H1 (cell line): ENCODE measurements around the gene AP1S1. TPM values are rescaled to one million over a fixed set of nuclear protein-coding genes. Genes with fewer than 3 reads are reported as not detected.

Experiments
- CTCF ChIA-PET: fragments of 300-600 bp; sonication (Branson Sonifier 250); formaldehyde crosslinking; loops from one replicate; lab custom pipeline; 2021; ENCODE audit not compliant: partially characterized antibody; lab: Charles Lee
- POLR2A ChIA-PET: fragments of 300-600 bp; sonication (Branson Sonifier 250); formaldehyde crosslinking; loops from one replicate; lab custom pipeline; 2021; ENCODE audit warnings: inconsistent platforms; ENCODE audit not compliant: partially characterized antibody; lab: Charles Lee
- DNase-seq, 2 experiments: peaks; one replicate each; pipeline versions ENCODE4 v3.0.0 to v3.0.0-alpha.2; 2010 to 2022; ENCODE audit warnings: low spot score in 2 of 2, low read depth in 1 of 2, mixed read lengths in 1 of 2
- FAIRE-seq: peaks from 2 replicates; lab custom pipeline; 2011; peaks lifted over from hg19 to GRCh38; lab: Jason Lieb, UNC
- H2AFZ ChIP-seq: 2 replicates; pipeline ENCODE4 v1.8.1; 2012; ENCODE audit warnings: low read length, inconsistent platforms
- H2AK5ac ChIP-seq: 2 replicates; pipeline ENCODE4 v1.6.1; 2013; ENCODE audit warnings: low read depth, low read length
- H2BK120ac ChIP-seq: replicated peaks from 2 replicates; pipeline ENCODE3; 2013; ENCODE audit warnings: low read depth, low read length, inconsistent platforms
- H2BK12ac ChIP-seq: 2 replicates; pipeline ENCODE4 v1.6.1; 2013; ENCODE audit warnings: low read depth, low read length
- H2BK15ac ChIP-seq: 2 replicates; pipeline ENCODE4 v1.6.1; 2013; ENCODE audit warnings: low read length
- H2BK20ac ChIP-seq: 2 replicates; pipeline ENCODE4 v1.6.1; 2013; ENCODE audit warnings: low read length
- H2BK5ac ChIP-seq: 2 replicates; pipeline ENCODE4 v1.6.1; 2013; ENCODE audit warnings: low read depth, low read length
- H3K14ac ChIP-seq: 2 replicates; pipeline ENCODE4 v1.6.1; 2013; ENCODE audit warnings: inconsistent platforms; ENCODE audit not compliant: insufficient read length
- H3K18ac ChIP-seq: 2 replicates; pipeline ENCODE4 v1.6.1; 2013; ENCODE audit warnings: low read length; ENCODE audit errors: extremely low read depth
- H3K23ac ChIP-seq: 2 replicates; pipeline ENCODE4 v1.6.1; 2013; ENCODE audit warnings: inconsistent platforms; ENCODE audit not compliant: insufficient read length
- H3K23me2 ChIP-seq: 2 replicates; pipeline ENCODE4 v1.6.1; 2013; ENCODE audit warnings: low read depth, low read length
- H3K27ac ChIP-seq: 2 replicates; pipeline ENCODE4 v1.6.1; 2011; ENCODE audit warnings: low read depth, low read length, inconsistent platforms
- H3K27me3 ChIP-seq, 4 experiments: replicated peaks in 1 of 4; 1 replicate in 1 of 4; 2 replicates in 3 of 4; pipeline versions ENCODE4 v1.6.1 to v1.8.1; 2011 to 2013; ENCODE audit warnings: low read length in 3 of 4, mild to moderate bottlenecking in 3 of 4, inconsistent platforms in 2 of 4, mixed read lengths in 2 of 4, moderate library complexity in 1 of 4; ENCODE audit not compliant: control insufficient read depth in 3 of 4, insufficient read depth in 3 of 4; ENCODE audit errors: extremely low read depth in 1 of 4
- H3K36me3 ChIP-seq, 4 experiments: 2 replicates each; pipeline versions ENCODE4 v1.6.1 to v1.8.1; 2011 to 2013; ENCODE audit warnings: mild to moderate bottlenecking in 4 of 4, low read length in 3 of 4, moderate library complexity in 2 of 4, control low read depth in 1 of 4, inconsistent platforms in 1 of 4; ENCODE audit not compliant: insufficient read depth in 4 of 4, control insufficient read depth in 2 of 4
- H3K4ac ChIP-seq: replicated peaks from 2 replicates; pipeline ENCODE3; 2013; ENCODE audit warnings: low read length, low read depth, mixed read lengths, inconsistent platforms; ENCODE audit not compliant: insufficient read length
- H3K4me1 ChIP-seq, 4 experiments: replicated peaks in 1 of 4; 1 replicate in 1 of 4; 2 replicates in 3 of 4; pipeline versions ENCODE4 v1.6.1 to v1.8.1; 2011 to 2013; ENCODE audit warnings: low read length in 3 of 4, inconsistent platforms in 2 of 4, mixed read lengths in 1 of 4; ENCODE audit not compliant: insufficient read depth in 4 of 4, control insufficient read depth in 3 of 4
- H3K4me2 ChIP-seq, 2 experiments: 2 replicates each; pipeline versions ENCODE4 v1.6.1 to v1.8.1; 2011 to 2013; ENCODE audit warnings: low read depth in 2 of 2, low read length in 2 of 2, control low read depth in 1 of 2, inconsistent platforms in 1 of 2, mild to moderate bottlenecking in 1 of 2; ENCODE audit not compliant: insufficient read depth in 1 of 2
- H3K4me3 ChIP-seq, 4 experiments: fragments of 200-600, 300-600 bp in 1 of 4; sonication (generic), shearing (Covaris generic), sonication (Bioruptor Twin) in 1 of 4; 2 replicates each; pipeline versions ENCODE4 v1.5.1 to v1.8.1; 2011 to 2016; ENCODE audit warnings: low read length in 4 of 4, low read depth in 3 of 4, control low read depth in 2 of 4, inconsistent platforms in 2 of 4, mild to moderate bottlenecking in 2 of 4, mixed read lengths in 1 of 4, moderate library complexity in 1 of 4; ENCODE audit not compliant: insufficient read depth in 2 of 4; ENCODE audit errors: extremely low read depth in 1 of 4
- H3K56ac ChIP-seq: replicated peaks from 2 replicates; pipeline ENCODE3; 2013; ENCODE audit warnings: low read depth, mild to moderate bottlenecking, mixed read lengths, low read length, inconsistent platforms; ENCODE audit not compliant: insufficient read length
- H3K79me1 ChIP-seq: 2 replicates; pipeline ENCODE4 v1.6.1; 2013; ENCODE audit warnings: low read depth, low read length, control low read depth
- H3K79me2 ChIP-seq, 2 experiments: 2 replicates each; pipeline versions ENCODE4 v1.6.1 to v1.8.1; 2012 to 2013; ENCODE audit warnings: low read length in 2 of 2, mild to moderate bottlenecking in 2 of 2, inconsistent platforms in 1 of 2; ENCODE audit not compliant: insufficient read depth in 2 of 2, control insufficient read depth in 1 of 2
- H3K9ac ChIP-seq, 4 experiments: replicated peaks in 1 of 4; 1 replicate in 1 of 4; 2 replicates in 3 of 4; pipeline versions ENCODE4 v1.6.1 to v1.8.1; 2011 to 2013; ENCODE audit warnings: low read depth in 3 of 4, low read length in 3 of 4, control low read depth in 2 of 4, mild to moderate bottlenecking in 2 of 4, moderate library complexity in 2 of 4, inconsistent platforms in 1 of 4; ENCODE audit errors: extremely low read depth in 1 of 4
- H3K9me3 ChIP-seq, 2 experiments: 2 replicates each; pipeline versions ENCODE4 v1.6.1 to v1.8.1; 2012 to 2013; ENCODE audit warnings: mild to moderate bottlenecking in 2 of 2, moderate library complexity in 2 of 2, control low read depth in 1 of 2, inconsistent platforms in 1 of 2, low read depth in 1 of 2, low read length in 1 of 2, mixed read lengths in 1 of 2; ENCODE audit not compliant: insufficient read depth in 2 of 2
- H4K20me1 ChIP-seq, 2 experiments: replicated peaks in 1 of 2; 2 replicates each; pipeline versions ENCODE3 to v1.8.1; 2011 to 2013; ENCODE audit warnings: inconsistent platforms in 2 of 2, low read length in 2 of 2, mild to moderate bottlenecking in 1 of 2; ENCODE audit not compliant: insufficient read depth in 2 of 2, control insufficient read depth in 1 of 2
- H4K5ac ChIP-seq: 2 replicates; pipeline ENCODE4 v1.6.1; 2013; ENCODE audit warnings: low read length, low read depth, mixed read lengths, inconsistent platforms; ENCODE audit not compliant: insufficient read length
- H4K8ac ChIP-seq: 2 replicates; pipeline ENCODE4 v1.8.0; 2013; ENCODE audit warnings: mild to moderate bottlenecking, moderate library complexity, low read length, inconsistent platforms; ENCODE audit not compliant: insufficient read depth; ENCODE audit errors: extremely low read depth
- H4K91ac ChIP-seq: replicated peaks from 2 replicates; pipeline ENCODE3; 2013; ENCODE audit warnings: low read length, mixed read lengths, inconsistent platforms; ENCODE audit not compliant: insufficient read length
- CBX5 ChIP-seq: fragments of 300-800, 300-1000 bp; sonication (generic); IDR thresholded peaks from 2 replicates; pipeline ENCODE4 v1.7.1; 2016; ENCODE audit warnings: antibody characterized with exemption, low read length, low read depth
- CEBPB ChIP-seq: IDR thresholded peaks from 2 replicates; pipeline ENCODE4 v1.6.1; 2012; ENCODE audit warnings: low read depth, low read length
- EP300 ChIP-seq, 2 experiments: IDR thresholded peaks; 1 replicate in 1 of 2; 2 replicates in 1 of 2; pipeline ENCODE4 v1.6.1; 2011 to 2012; ENCODE audit warnings: low read depth in 2 of 2, low read length in 2 of 2, mild to moderate bottlenecking in 2 of 2, borderline replicate concordance in 1 of 2, inconsistent platforms in 1 of 2, moderate library complexity in 1 of 2
- EZH2 ChIP-seq: fragments of 200-600 bp; sonication (generic); IDR thresholded peaks from 2 replicates; pipeline ENCODE4 v1.7.1; 2012; ENCODE audit warnings: low read depth, mild to moderate bottlenecking, moderate library complexity, low read length, inconsistent platforms; ENCODE audit not compliant: severe bottlenecking
- FOSL1 ChIP-seq: IDR thresholded peaks from 2 replicates; pipeline ENCODE4 v1.6.1; 2011; ENCODE audit warnings: mild to moderate bottlenecking, low read depth, low read length, moderate library complexity; ENCODE audit not compliant: insufficient read depth
- HDAC2 ChIP-seq, 2 experiments: fragments of 300-600 bp in 1 of 2; sonication (generic) in 1 of 2; IDR thresholded peaks; 2 replicates each; pipeline ENCODE4 v1.6.1; 2011 to 2012; ENCODE audit warnings: low read depth in 2 of 2, low read length in 2 of 2, mild to moderate bottlenecking in 2 of 2, moderate library complexity in 2 of 2, borderline replicate concordance in 1 of 2, inconsistent platforms in 1 of 2
- KDM1A ChIP-seq: fragments of 200-600, 300-600 bp; sonication (generic); IDR thresholded peaks from 2 replicates; pipeline ENCODE4 v1.7.1; 2016; ENCODE audit warnings: mild to moderate bottlenecking, low read length, borderline replicate concordance
- PHF8 ChIP-seq: fragments of 200-600 bp; sonication (generic); conservative IDR thresholded peaks from 2 replicates; pipeline ENCODE4 v1.7.1; 2012; ENCODE audit warnings: low read depth, mild to moderate bottlenecking, inconsistent platforms, low read length, moderate library complexity
- POLR2AphosphoS5 ChIP-seq: IDR thresholded peaks from 2 replicates; pipeline ENCODE4 v1.6.1; 2011; ENCODE audit warnings: low read depth, low read length
- RAD21 ChIP-seq, 2 experiments: IDR thresholded peaks in 1 of 2; conservative IDR thresholded peaks in 1 of 2; 2 replicates each; pipeline ENCODE4 v1.6.1; 2011; ENCODE audit warnings: low read depth in 2 of 2, low read length in 2 of 2, improper control_type of control experiment in 1 of 2, inconsistent platforms in 1 of 2, mild to moderate bottlenecking in 1 of 2, moderate library complexity in 1 of 2
- RBBP5 ChIP-seq: IDR thresholded peaks from 2 replicates; pipeline ENCODE4 v1.7.1; 2012; ENCODE audit warnings: low read depth, mild to moderate bottlenecking, inconsistent platforms, low read length, moderate library complexity, borderline replicate concordance
- RNF2 ChIP-seq: fragments of 200-900, 300-1000 bp; sonication (generic); IDR thresholded peaks from 2 replicates; pipeline ENCODE4 v1.7.1; 2016; ENCODE audit warnings: borderline replicate concordance, low read depth, mild to moderate bottlenecking, antibody characterized with exemption, low read length; ENCODE audit not compliant: poor library complexity, severe bottlenecking; ENCODE audit errors: missing control alignments
- TCF12 ChIP-seq: IDR thresholded peaks from 2 replicates; pipeline ENCODE4 v1.6.1; 2011; ENCODE audit warnings: low read depth, mild to moderate bottlenecking, low read length
- WGBS, 2 experiments: shearing (Covaris generic) in 1 of 2; methylation state at CpG; one replicate each; pipeline versions ENCODE4 v1.1.6 to v1.1.7; 2013 to 2015; ENCODE audit warnings: low lambda C conversion rate in 2 of 2, mixed read lengths in 2 of 2, inconsistent platforms in 1 of 2, low coverage in 1 of 2, missing lambda C conversion rate in 1 of 2; ENCODE audit not compliant: insufficient replicate concordance in 2 of 2, insufficient coverage in 1 of 2, insufficient read length in 1 of 2; ENCODE audit errors: extremely low coverage in 1 of 2, missing lambda C conversion rate in 1 of 2; 5-methylcytosine and 5-hydroxymethylcytosine counted together
- polyA plus RNA-seq, 7 experiments: library from polyadenylated mRNA; depleted of rRNA in 3 of 7; stranded (reverse) in 5 of 7; unstranded in 2 of 7; fragments of >200 nt in 5 of 7; fragments of 200-250 nt in 2 of 7; gene quantifications; 1 replicate in 5 of 7; 2 replicates in 1 of 7; 4 replicates in 1 of 7; pipeline versions ENCODE4 v1.2.1 to v1.2.3, GENCODE V29; 2011 to 2013; ENCODE audit warnings: missing spikeins in 2 of 7, mixed read lengths in 2 of 7
- total RNA-seq: library from RNA; stranded (reverse); fragmentation: NEBNext Ultra II Directional; extraction: Animal tissue kit (Norgen Biotek cat#: 25700); gene quantifications from 2 replicates; pipeline ENCODE4 v1.2.1, GENCODE V29; 2021

Gene AP1S1
- total and polyA plus RNA-seq, 2 of the 8 experiments (the other 6 are each of a cell fraction or from before 2014, with no cell fraction given) = 56.1 to 59.3 TPM

GRCh38 chr7:101175664-101176063 is 21.4 kb downstream of the AP1S1 start:
- H3K9me3 ChIP-seq = no peaks in the 10 kb centered on the region
- no peaks in the 10 kb centered on the region for H3K79me1 ChIP-seq
- H3K18ac ChIP-seq = no peak overlapping the region
- no peak overlapping the region for H2BK5ac ChIP-seq
- peaks cover 33% of the 10 kb centered on the region for H3K23me2 ChIP-seq
- FAIRE-seq = no peak
- H3K79me2 ChIP-seq = no peaks in the 10 kb centered on the region
- no peak overlapping the region for H4K8ac ChIP-seq
- H2BK12ac ChIP-seq = no peak overlapping the region
- H2BK15ac ChIP-seq = no peak overlapping the region
- no peak overlapping the region for H2BK120ac ChIP-seq
- no peak for DNase-seq
- H3K9ac ChIP-seq = no peak overlapping the region
- ChIA-PET POLR2A (no interaction called here), CTCF (interaction anchor here (1.0 to 6.0 kb wide), 8 partner anchors 10 to 107 kb away, joined by 3 to 90 read pairs (median 6); partner anchors contain the start of gene VGF)
- peaks cover 0 to 34% (median 24%) of the 10 kb centered on the region in 4 experiments; a peak in 6 of 7 replicates for H3K4me1 ChIP-seq
- H4K5ac ChIP-seq = no peak overlapping the region
- H2BK20ac ChIP-seq = no peak overlapping the region
- H4K91ac ChIP-seq = no peak overlapping the region
- H3K36me3 ChIP-seq = no peaks in the 10 kb centered on the region
- no peak overlapping the region for H3K4ac ChIP-seq
- no peak overlapping the region for H3K4me2 ChIP-seq
- H4K20me1 ChIP-seq = peaks cover 0 to 7% of the 10 kb centered on the region in 2 experiments
- no peak overlapping the region for H3K14ac ChIP-seq
- H3K23ac ChIP-seq = no peak overlapping the region
- H2AK5ac ChIP-seq = no peak overlapping the region
- H3K27me3 ChIP-seq = peaks cover 56 to 99% (median 88%) of the 10 kb centered on the region in 4 experiments
- H3K4me3 ChIP-seq = no peak overlapping the region
- H2AFZ ChIP-seq = no peak overlapping the region
- no peak overlapping the region for H3K56ac ChIP-seq
- WGBS, 2 experiments = 37% methylated on average over 2 of the region's 3 CpGs; no CpG with 5 or more reads in 1 of the 2 experiments
- no peak overlapping the region for H3K27ac ChIP-seq
- no peak for TF ChIP-seq CBX5
- TF ChIP-seq HDAC2 (IDR thresholded peaks at IDR 0.05; ENCODE audit: borderline replicate concordance in 1 of 2, low read depth in 2 of 2, low read length in 2 of 2) = no peak
- TF ChIP-seq RBBP5 = no peak
- no peak for TF ChIP-seq KDM1A
- TF ChIP-seq RAD21 (IDR thresholded peaks at IDR 0.05 in 1 of 2, conservative IDR thresholded peaks at IDR 0.05 in 1 of 2; ENCODE audit: low read depth in 2 of 2, low read length in 2 of 2) = no peak
- TF ChIP-seq PHF8 = no peak
- no peak for TF ChIP-seq RNF2
- no peak for TF ChIP-seq TCF12
- TF ChIP-seq POLR2AphosphoS5 = no peak
- no peak for TF ChIP-seq FOSL1
- TF ChIP-seq EP300 (IDR thresholded peaks at IDR 0.05; ENCODE audit: borderline replicate concordance in 1 of 2, low read depth in 2 of 2, low read length in 2 of 2) = no peak
- TF ChIP-seq CEBPB = no peak
- no peak for TF ChIP-seq EZH2
